GM21515 (cell line): ENCODE results near the gene CATSPER3.

Experiments used
- ATAC-seq: cut with Tn5 transposase; IDR thresholded peaks from one replicate; pipeline ENCODE4 v1.9.1; 2021; ENCODE audit not compliant: unreplicated experiment

CATSPER3 gene

DNA sequence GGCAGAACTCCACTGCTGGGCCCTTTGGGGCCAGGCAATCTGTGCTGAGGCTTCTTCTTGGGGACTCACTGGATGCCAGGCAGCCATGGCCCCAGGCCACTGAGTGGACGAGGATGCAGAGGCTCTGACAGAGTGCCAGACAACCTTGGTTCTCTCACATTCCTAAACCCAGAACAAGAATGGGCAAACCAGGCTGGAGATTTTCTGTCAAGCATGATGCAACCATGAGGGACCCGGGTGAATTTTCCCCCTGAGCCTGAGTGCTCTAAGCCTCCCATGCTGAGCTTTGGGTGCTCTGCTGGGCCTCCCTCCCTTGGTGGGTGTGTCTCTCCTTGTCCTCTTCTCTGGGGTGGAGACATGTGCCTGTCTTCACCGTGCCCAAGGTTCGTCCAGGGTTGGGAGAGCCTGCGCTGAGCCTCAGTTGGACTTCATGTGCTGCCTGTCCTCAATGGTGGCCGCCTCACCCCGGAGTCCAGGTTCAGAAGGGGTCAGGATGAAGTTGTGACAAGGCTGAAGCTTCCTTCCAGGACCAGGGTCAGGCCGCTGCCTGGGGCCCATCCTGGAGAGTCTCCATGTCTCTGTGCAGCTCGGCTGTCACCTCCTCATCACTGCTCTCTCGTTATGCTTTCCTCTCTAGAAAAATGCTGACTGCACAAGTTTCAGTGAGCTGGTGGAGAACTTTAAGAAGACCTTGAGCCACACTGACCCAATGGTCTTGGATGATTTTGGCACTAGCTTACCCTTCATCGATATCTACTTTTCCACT lies 42.2 kb downstream of the CATSPER3 start:
- ATAC-seq: no peak

DNA sequence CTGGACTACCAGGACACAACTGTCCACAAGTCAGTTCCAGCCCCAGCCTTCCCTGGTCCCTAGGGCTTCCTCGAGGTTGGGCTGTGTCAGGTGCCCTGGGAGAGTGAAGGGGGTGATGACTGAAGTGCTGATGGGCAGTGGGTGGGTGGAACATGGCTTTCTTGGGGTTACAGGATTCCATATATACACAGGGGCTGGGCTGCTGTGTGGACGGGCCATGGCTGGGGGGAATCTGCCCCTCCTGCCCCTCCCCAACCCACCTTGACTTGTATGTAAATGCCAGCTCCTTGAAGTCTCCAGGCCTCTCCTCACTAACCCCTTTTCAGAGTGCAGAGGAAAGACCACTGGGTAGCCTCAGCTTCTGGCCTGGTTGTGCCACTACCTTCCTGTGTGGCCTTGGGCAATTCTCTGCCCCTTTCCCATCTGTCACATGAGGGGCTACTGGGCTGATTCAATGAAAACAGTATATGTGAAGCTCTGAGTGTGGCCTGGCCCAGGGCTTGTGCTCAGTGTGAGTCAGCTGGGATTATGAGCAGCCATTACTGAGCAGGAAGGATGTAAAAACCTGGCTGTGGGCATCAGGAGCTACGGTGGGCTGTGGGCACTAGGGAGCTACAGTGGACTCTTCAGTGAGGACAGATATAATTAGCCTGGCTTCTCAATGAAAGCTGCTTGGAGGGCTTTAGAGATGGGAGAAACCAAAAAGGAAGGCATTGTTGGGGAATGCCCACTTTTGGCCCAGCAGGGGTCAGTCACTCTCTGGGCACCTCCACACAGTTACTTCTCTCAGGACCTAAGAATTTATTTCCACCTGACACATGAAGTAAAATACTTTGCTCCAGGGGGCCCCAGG lies 43.0 kb downstream of the CATSPER3 start:
- no peak for ATAC-seq

DNA sequence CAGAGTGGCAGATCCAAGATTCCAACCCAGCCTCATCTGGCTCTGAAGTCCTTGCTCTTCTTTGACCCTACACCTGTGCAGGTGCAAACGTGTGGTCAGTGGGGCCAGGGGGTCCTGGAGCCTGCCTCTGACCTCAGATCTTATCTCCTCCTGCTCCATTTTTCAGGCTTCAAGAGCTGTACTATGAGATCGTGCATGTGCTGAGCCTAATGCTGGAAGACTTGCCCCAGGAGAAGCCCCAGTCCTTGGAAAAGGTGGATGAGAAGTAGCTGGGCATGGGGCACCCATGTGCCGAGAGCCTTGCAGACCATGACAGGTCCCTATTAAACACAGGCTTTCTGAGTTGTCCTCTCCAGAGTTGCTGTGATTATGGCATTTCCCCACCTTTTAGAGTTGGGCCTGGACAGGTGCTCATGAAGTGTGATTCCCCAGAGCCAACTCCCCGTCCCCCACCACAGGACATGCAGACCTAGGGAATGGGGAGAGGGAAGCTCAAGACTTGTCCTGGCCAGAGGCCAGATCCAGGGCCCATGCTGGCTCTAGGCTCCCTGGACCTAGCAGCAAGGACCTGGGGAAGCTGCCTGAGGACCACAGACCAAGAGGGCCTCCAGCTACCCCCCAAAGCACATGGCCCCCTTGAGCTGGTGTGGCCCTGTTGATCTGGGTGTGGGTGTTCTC lies 43.8 kb downstream of the CATSPER3 start:
- ATAC-seq: no peak

DNA sequence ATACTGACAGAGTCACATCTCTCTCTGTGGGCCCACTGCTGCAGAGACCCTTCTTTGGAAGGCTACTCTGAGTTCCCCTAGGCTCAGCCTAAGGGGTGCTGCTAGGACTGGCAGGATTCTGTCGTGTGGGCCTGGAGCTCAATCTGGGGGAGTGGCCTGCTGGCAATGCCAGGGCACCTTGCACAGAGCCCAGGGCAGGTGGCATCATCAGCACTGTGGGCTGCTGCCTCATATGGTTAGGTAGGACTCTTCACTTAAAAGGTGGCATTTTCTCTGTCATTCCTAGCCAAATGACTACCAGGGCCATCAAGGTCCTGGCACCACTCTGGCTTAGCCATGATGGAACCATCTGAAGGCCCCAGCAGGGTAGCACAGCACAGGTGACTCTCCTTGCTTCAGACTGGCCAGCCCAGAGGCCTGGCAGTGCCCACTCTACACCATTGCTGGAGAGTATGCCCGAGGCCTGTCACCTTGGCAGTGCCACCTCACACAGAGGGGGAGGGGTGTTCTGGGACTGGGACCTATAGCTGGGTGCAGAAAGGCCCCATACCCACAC lies 44.4 kb downstream of the CATSPER3 start:
- ATAC-seq: no peak

DNA sequence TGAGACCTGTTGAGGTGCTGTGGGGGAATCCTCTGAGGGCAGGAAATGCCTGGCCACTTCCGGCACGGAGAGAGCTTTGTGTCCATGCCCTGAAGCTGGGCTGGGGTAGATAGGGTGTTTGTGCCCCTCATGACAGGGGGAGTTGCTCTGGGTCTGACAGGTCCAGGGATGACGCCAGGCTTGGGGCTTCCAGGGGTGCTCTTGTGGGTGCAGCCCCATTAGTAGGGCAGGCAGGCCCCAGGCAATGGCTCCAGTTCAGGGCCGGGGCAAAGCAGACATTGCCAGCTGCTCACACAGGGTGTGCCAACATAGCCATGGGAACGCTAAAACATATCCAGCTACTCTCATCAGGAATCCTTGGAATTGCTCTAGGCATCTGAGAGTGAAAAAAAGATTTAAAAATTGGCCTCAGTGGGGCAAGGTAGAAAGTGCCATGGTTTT lies 45.3 kb downstream of the CATSPER3 start:
- ATAC-seq: no peak

DNA sequence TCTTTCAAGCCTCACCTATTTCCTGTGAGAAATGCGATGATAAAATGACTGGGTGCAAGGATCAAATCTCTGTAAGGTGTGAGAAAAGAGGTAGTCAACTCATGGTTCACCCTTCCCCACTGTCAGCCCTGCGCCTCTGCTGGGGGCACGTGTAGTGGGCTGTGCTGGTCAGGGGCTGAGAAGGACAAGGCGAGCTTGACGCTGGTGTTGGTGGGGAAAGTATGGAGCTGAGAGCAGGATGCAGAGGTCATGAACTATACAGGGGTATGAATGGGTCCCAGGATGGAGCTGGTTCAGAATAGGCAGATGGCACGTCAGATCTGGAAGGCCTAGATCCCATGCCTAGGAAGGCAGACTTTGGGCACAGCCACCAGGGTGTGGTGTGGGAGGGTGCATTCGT lies 45.7 kb downstream of the CATSPER3 start:
- ATAC-seq: no peak

DNA sequence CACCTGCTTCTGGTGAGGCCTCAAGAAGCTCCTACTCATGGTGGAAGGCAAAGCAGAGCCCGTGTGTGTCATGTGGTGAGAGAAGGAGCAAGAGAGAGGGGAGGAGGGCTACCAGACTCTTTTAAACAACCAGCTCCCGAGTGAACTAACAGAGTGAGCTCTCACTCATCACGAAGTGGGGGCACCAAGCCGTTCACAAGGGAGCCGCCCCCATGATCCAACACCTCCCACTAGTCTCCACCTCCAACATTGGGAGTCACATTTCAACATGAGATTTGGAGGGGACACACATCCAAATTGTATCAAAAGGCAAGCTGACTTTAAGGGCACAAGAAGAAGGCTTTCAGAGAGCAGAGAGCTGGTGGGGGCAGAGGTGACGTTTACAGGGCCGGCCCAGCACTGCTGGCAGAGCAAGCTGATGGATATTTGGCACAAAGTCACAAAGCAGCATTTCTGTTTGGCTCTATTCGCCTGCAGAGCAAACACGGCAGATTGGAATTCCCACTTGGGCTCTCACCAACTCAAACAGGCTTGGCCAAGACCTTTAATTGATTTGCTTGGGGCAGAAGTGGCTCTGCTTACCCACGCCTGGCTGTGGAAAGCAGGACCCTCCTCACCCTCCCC lies 46.4 kb downstream of the CATSPER3 start:
- ATAC-seq: no peak

DNA sequence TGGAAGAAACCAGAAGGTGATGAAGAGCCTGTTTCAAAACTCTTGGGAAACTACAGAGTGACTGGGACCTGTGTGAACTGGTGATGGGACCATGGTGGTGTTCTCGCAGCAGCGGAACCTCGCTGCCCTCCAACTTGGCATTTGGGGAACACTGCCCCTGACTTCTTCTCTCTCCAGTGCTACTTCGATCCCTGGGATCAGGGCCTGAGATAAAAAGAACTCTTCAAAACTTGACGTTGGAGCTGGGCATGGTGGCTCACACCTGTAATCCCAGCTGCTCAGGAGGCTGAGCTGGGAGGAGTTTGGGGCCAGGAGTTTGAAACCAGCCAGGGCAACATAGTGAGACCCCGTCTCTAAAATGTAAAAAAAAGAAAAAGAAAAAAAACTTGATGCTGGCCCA lies 48.2 kb downstream of the CATSPER3 start:
- no peak for ATAC-seq

DNA sequence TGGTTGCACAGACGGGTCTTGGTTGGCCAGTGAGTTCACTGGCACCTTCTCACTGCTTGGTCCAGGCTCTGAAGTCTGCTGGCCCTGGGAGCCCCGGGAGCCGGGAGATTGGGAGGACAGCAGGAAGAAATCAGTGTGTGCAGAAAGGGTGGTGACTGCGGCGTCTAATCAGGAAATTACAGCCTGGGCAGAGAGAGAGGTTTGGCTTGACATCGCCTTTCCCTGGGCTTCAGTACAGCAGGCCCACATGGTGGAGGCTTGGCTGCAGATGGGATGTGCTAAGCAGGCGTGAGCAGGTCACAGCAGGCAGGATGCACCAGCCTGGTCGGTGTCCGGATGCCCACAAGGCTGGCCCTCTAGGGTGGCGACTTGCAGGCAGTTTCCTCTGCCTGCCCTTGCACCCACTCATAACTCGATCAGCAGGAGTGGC lies 49.2 kb downstream of the CATSPER3 start:
- ATAC-seq: no peak

DNA sequence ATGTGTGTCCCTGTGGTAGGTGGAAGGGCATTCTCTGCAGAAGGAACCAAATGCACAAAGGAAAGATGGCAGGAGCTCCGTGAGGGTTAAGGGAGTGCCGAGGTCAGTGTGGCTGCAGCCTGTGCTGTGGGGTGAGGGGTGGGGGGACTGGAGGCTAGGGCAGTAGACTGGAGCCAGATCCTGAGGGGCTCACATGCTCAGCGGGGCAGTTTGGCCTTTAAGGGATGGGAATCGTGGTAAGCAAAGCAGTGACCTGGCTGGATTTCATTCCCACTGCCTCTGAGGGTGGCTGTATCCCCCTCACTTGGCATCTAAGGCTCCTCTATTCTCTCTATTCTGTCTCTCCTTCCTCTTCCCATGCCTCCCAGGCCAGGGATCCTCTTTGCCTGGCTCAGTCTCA lies 50.8 kb downstream of the CATSPER3 start:
- ATAC-seq: no peak

DNA sequence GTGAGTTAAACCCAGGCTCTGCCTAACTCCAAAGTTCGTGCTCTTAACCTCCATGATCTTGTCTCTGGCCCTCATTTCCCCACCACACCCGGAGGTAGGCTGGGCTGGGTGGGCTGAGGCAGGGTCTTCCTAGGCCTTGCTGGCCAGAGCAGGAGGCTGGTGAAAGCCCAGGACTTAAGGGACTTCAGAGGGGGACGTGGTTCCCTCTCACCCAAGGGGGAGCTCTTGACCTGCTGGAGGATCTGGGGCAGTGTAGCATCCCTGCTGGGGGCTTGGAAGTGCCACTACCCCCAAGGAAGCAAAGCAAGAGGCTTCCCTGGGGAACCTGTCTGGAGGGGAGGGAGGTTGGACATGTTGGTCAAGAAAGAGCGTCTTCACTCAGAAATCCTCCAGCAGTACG lies 51.6 kb downstream of the CATSPER3 start:
- no peak for ATAC-seq

DNA sequence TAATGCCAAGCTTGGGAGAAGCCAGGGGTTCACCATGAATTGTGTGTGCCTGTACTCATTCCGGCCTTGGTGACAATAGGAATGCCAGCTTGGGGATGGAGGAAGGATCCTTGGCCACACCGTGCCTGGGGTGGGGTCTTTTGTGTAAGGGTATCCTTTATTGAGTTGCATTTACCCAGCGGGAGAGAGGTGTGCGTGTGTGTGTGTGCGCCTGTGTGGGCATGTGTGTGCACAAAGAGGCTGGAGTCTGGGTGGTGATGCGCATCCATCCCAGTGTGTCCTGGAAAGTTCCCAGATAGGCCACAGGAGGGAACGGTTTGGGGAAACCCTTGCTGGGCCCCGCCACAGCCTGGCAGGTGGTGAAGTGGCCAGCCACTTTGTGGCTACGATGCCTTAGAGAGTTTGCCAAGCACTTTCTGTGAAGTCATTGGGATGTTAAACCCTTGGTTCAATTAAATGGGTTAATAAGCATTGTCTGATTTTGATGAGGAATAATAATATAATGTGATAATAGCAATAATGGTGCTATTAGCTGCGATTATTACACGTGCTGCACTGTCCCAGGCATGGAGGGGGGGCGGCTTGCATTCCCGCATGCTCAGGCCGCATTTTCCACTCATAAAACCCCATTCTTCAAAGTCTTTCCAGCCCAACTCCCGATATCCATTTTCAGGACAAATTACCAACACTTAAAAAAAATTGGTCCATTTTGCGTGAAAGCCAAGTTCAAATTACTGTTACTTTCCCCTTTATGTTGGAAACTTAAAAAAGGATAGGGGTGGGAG lies 52.6 kb downstream of the CATSPER3 start:
- no peak for ATAC-seq

DNA sequence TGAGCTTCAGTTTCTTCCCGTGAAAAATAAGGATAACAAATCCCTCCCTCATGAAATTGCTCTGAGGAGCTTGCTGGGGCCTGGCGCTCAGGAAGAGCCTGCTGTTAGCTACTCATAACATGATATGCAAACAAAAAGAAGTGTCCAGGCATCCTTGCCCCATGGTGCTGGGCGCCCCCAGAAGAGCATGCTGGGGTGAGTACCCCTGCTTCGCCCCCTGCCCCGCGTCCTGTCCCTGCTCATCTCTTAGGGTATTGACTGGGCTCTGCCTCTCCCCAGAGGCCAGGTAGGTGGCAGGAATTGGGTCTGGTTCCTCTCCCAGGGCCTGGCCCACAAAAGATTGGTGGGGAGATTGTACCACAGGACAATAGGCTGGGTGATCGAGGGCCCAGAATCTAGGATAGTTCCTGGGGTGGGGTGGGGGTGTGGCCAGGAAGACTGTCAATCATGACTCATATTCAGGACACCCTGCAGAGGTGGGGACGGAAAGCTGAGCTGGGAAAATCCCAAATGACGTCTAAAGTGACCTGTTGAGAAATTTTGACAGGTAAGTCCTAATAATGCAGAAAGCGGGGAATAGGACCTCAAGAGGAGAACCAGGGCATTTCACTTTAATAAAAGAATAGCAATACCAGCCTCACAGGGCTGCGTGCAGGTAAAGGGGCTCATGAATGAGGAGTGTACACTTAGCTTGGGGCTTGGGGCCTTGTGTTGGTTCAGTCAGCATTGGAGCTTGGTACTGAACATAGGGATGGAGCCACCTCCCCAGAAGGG lies 57.4 kb downstream of the CATSPER3 start:
- no peak for ATAC-seq

DNA sequence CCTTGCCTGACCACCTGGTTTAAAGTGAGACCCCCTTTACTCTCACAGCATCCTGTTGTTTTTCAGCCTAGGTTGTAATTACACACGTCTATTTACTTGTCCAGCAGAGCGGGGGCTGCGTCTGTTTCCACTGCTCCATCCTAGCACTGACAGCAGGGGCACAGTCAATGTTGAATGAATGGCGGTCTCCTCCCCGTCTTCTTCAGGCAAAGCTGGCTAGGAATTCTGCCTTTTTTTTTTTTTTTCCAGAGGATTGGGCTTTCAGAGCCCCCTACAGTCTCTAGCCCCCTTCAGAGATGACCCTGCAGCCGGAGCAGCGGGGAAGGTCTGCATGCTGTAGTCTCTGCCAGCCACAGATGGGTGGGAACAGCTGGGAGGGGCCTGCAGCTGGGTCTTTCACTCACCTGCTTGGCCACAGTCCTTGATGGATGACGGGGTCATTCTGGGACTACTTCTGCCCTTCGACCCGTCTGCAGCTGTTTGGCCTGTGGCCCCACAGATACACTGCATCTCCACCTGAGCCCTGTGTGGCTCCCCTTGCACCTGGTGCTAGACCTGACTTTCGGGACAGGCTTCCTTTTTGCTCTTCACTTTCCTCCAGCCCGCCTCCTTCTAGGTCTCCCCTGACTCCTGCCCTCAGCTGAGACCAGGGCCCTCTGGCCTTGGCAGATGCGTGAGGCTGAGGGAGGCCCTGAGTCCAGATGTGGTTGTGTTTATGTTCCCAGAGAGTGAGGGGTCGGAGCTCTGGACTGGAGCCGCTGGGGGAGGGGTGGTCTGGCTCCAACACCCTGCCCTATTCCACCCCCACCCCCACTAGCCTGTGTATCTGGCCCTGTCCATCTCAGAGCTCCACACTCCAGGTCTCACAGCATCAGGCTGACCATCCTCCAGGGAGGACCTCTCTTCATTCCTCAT lies 58.3 kb downstream of the CATSPER3 start:
- no peak for ATAC-seq

DNA sequence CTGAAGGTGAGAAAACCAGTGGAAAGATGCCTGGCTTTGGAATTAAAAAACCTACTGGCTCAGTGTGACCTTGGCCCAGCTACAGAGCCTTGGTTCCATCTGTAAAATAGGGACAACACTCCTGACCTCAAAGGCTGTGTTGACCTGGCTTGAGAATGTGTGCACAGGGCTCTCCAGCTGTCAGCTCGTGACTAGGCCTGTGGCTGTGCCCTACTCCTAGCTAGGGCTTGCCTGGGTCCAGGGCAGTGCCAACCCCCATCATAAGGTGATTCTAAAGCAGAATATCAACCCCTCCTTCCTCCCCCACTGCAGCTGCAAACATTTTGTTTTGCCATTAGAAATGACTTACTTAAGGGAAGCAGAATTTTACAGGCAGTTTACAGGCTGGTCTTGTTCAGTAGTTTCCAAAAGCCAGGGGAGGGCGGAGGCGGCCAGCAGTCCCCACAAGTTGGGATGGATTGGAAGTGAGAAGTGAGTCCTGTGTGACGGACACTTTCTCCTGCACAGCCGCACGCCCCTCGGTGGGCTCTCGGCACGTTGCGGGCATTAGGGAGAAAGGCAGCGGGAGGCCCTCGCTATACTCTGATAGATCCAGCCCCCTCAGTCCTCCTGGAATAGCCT lies 59.0 kb downstream of the CATSPER3 start:
- ATAC-seq: no peak

DNA sequence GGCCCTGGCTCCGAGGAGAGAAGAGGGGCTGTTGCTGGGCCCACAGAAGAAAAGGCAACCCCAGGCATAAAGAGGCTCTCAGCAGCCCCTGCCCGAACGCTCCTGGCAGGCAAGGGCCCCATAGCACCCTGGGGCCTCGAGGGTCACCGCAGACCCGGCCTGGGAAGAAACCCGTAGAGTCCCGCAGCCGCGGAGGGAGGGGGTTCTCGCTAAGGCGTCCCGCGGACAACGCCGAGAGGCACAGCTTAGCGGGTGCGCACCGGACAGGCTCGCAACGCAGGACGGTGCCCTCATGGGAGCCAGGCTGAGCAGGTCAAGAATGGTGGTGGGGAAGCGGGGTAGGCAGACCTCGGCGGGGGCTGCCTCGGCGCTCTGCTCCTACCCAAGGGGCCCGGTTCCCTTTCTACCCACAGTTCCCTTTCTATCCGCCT lies 59.6 kb downstream of the CATSPER3 start:
- ATAC-seq: no peak

DNA sequence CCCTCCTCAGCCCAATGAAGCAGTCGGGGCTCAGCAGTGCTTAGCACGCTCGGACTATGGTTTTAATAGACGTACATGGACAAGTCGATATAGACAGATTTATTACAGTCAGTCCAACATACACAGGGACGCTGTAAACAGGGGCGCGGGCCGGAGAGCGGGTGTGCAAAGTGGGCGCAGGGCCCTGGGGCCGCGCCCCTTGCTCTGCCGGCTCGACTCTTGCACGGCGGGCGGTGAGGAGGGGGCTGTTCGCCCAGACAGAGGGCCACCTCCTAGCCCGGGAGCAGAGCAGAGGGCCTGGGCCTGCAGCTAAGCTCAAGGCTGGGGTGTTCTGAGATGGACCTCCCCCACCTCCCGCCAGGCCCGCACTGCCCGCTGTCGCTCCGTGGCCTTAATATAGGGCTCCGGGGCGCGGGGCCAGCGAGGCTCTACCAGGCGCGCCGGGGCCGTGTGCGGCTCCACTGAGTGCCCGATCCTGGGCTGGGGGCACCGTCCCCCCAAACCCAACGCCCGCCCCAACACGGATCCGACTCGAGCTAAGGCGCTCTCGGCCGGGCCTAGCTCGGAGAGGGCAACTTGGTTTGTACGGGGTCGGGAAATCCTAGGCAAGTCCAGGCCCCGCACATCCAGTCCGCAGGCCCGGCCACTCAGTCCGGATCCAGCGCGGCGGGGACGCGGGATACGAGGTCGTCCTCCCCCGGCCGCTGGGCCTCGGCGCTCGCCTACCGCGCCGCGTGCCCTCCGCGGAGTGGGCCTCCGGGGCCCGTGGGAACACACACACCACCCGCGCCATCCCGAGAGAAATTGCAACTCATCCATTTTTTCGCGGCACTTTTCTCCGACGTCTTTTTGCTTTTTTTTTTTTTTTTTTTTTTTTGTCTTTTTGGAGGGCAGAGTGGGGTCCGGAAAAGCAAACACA lies 60.2 kb downstream of the CATSPER3 start:
- ATAC-seq: no peak
